Measurements from ENCODE around the gene FGFR3. TPM values are rescaled to one million over a fixed set of nuclear protein-coding genes. Genes with fewer than 3 reads are reported as not detected.

The FGFR3 gene
- total RNA-seq, 2 donors from 2014 or later, result 8.7 to 78.2 TPM

DNA sequence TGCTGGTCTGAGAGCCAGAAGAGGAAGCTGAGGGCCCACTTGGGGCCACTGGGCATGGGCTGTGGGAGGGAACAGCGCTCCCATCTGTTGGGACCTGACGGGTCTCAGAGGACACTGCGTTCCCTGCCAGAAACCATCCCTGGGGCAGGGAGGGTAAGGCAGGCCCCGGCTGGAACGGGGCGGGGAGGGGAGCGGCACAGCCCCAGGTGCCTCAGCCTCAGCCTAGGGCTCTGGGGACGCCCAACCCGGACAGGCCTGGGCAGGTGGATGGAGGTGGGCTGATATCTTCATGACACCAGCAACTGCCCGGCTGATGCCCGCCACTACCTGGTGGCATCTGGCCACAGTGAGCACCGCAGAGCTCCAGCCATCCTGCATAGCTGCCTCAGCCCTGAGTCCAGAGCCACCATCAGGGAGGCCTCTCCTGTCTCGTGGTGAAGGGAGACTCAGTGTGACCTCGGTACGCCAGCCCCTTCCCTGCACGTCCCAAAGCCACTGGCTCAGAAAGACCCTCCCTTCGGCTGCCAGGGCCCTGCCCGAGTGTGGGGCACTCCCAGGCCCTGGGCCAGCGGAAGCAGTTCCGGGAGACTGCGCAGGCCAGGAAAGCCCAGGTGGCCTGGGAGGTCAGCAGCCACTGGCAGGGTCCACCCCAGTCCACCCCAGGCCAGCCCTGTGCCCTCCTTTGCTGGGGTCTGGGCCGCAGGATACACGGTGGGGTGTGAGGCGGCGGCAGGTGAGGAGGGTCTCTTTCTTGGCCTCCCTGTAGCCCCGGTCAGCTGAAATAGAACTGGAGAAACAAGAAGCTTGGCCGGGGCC lies 34.6 kb upstream of the FGFR3 start:
- Histone ChIP-seq H3K36me3 (no peaks in the 10 kb centered on the region), H3K9me3 (no peaks in the 10 kb centered on the region), H3K4me1 (replicated peaks) (no peaks in the 10 kb centered on the region), H3K27ac (no peak overlapping the region), H3K4me3 (no peak overlapping the region), H3K27me3 (replicated peaks; ENCODE audit: insufficient read depth) (no peaks in the 10 kb centered on the region)
- 69% methylated on average over 20 of the region's 27 CpGs for WGBS
- TF ChIP-seq, protein P1, sequence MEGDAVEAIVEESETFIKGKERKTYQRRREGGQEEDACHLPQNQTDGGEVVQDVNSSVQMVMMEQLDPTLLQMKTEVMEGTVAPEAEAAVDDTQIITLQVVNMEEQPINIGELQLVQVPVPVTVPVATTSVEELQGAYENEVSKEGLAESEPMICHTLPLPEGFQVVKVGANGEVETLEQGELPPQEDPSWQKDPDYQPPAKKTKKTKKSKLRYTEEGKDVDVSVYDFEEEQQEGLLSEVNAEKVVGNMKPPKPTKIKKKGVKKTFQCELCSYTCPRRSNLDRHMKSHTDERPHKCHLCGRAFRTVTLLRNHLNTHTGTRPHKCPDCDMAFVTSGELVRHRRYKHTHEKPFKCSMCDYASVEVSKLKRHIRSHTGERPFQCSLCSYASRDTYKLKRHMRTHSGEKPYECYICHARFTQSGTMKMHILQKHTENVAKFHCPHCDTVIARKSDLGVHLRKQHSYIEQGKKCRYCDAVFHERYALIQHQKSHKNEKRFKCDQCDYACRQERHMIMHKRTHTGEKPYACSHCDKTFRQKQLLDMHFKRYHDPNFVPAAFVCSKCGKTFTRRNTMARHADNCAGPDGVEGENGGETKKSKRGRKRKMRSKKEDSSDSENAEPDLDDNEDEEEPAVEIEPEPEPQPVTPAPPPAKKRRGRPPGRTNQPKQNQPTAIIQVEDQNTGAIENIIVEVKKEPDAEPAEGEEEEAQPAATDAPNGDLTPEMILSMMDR (IDR thresholded peaks at IDR 0.05), result no peak
- TF ChIP-seq POLR2A (IDR thresholded peaks at IDR 0.05) (no peak), POLR2AphosphoS5 (IDR thresholded peaks at IDR 0.05) (no peak)
- DNase-seq (ENCODE audit: low spot score), result no peak
- intact Hi-C loops (cut with DNase I), result no loop called here

DNA sequence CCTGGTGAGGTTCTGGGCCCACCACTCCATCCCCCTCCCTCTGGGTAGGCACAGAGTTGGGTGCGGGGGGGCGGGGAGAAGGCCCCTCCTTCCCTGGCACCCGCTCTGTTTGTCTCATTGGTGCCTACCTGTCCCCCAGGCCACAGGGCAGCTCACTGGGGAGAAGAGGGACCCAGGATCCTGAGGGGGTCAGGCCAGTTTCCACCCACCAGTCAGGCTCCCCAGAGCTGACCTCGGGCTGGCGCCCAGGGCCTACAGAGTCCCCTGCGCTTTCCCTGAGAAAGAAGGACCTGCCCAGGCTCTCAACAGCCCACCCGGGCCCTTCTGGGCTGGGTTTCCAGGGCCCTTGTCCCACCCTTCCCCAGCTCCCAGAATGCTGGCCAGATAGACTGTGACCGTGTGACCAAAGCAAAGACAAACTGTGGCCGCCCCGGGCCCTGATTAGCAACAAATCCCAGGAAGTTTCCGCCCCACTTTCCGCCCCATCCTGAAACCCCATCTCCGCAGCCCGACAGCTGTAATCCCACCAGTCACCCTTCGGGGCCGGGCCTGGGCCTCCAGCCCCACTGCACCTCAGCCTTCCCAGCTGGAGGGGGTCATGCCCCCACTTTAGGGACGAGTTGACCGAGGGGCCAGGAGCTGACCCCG lies 33.8 kb upstream of the FGFR3 start:
- H3K4me3 ChIP-seq, result no peak overlapping the region
- TF ChIP-seq, protein P1 (IDR thresholded peaks at IDR 0.05), result no peak
- TF ChIP-seq POLR2AphosphoS5 (IDR thresholded peaks at IDR 0.05), result no peak
- TF ChIP-seq POLR2A (IDR thresholded peaks at IDR 0.05), result no peak
- H3K36me3 ChIP-seq, result no peaks in the 10 kb centered on the region
- intact Hi-C loops (cut with DNase I), result no loop called here
- no peaks in the 10 kb centered on the region for H3K27me3 ChIP-seq (replicated peaks; ENCODE audit: insufficient read depth)
- H3K9me3 ChIP-seq, result no peaks in the 10 kb centered on the region
- 86% methylated on average over 19 of the region's 19 CpGs for WGBS
- no peak for DNase-seq (ENCODE audit: low spot score)
- no peak overlapping the region for H3K27ac ChIP-seq
- no peaks in the 10 kb centered on the region for H3K4me1 ChIP-seq (replicated peaks)

DNA sequence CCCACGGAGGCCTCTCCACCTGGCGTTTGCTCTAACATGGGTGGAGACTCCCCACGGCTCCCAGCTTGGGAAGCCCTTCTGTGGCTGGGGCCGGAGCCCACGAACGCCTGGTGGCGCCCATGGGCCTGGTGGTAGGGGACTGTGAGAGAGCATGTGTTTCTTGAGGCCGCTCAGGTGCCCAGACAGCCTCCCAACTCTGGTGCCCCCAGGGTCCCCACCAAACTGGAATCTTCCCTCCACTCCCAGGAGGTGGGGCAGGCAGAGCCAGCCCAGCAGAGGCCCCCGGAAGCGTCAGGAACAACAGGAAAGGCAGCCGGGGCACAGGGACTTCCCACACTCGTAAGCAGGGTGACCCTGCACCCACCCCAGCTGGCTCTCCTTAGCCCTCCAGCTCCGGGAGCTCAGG lies 33.3 kb upstream of the FGFR3 start:
- H3K4me3 ChIP-seq, result no peak overlapping the region
- H3K27me3 ChIP-seq (replicated peaks; ENCODE audit: insufficient read depth), result no peaks in the 10 kb centered on the region
- H3K4me1 ChIP-seq (replicated peaks), result no peaks in the 10 kb centered on the region
- H3K36me3 ChIP-seq, result no peaks in the 10 kb centered on the region
- 74% methylated on average over 8 of the region's 13 CpGs for WGBS
- no peak for DNase-seq (ENCODE audit: low spot score)
- intact Hi-C loops (cut with DNase I), result loop anchor here (5.0 kb wide), 1 partner anchor 47 kb away; no protein-coding TSS in a partner anchor
- no peak for TF ChIP-seq POLR2AphosphoS5 (IDR thresholded peaks at IDR 0.05)
- no peak for TF ChIP-seq POLR2A (IDR thresholded peaks at IDR 0.05)
- TF ChIP-seq, protein P1 (IDR thresholded peaks at IDR 0.05), result no peak
- H3K27ac ChIP-seq, result no peak overlapping the region
- H3K9me3 ChIP-seq, result no peaks in the 10 kb centered on the region

DNA sequence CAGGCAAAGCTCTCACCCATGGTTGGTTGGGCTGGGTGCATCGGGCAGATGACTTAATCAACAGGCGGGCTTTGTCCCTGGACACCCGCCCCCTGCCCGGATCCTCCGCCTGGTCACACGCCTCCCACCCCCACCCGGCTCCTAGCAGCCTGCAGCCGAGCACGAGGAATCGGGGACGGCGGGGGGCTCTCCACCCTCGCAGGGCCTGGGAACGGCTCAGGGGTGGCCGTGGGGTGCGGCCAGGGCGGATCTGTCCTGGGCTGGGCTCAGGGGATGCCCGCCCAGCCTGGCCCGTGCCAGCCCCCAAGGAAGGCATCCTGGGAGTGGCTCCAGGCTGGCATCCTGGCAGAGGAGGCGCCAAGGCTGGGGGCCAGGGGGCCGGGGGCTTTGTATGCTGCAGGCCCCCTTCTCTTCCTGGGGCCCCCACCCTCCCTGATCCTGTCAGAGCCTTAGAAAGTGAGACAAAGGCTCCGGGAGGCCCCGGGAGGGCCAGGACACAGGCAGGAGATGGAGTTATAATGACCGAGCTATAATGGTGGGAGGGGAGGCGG lies 32.5 kb upstream of the FGFR3 start:
- intact Hi-C loops (cut with DNase I), result loop anchor here (5.0 kb wide), 1 partner anchor 47 kb away; no protein-coding TSS in a partner anchor
- Histone ChIP-seq H3K27me3 (replicated peaks; ENCODE audit: insufficient read depth) (no peaks in the 10 kb centered on the region), H3K4me1 (replicated peaks) (no peaks in the 10 kb centered on the region), H3K9me3 (no peaks in the 10 kb centered on the region), H3K27ac (no peak overlapping the region), H3K36me3 (no peaks in the 10 kb centered on the region), H3K4me3 (no peak overlapping the region)
- DNase-seq (ENCODE audit: low spot score), result no peak
- 67% methylated on average over 20 of the region's 25 CpGs for WGBS
- TF ChIP-seq POLR2AphosphoS5 (IDR thresholded peaks at IDR 0.05) (no peak), POLR2A (IDR thresholded peaks at IDR 0.05) (no peak)
- TF ChIP-seq, protein P1 (IDR thresholded peaks at IDR 0.05), result no peak
